HEK293 (cell line): ENCODE measurements around the gene PIGN.

Source experiments
- CTCF ChIA-PET: fragments of 350-600 bp; formaldehyde crosslinking; extraction: SDS; loops from one replicate; lab custom pipeline; 2021; ENCODE audit warnings: antibody characterized with exemption; lab: Yijun Ruan, JAX
- POLR2A ChIA-PET: fragments of 300-600 bp; formaldehyde crosslinking; extraction: SDS; loops from one replicate; lab custom pipeline; 2020; ENCODE audit warnings: antibody characterized with exemption, inconsistent platforms; lab: Yijun Ruan, JAX
- H3K27ac ChIP-seq: fragments of 200-500 bp; sonication (Bioruptor generic); 2 replicates; pipeline ENCODE4 v1.5.1; 2014; ENCODE audit warnings: low read depth, low read length, control low read depth, inconsistent platforms; ENCODE audit errors: extremely low read depth
- H3K36me3 ChIP-seq, 2 experiments: fragments of 200-500 bp in 1 of 2; sonication (Bioruptor generic) in 1 of 2; 1 replicate in 1 of 2; 2 replicates in 1 of 2; pipeline ENCODE4 v1.5.1; 2014 to 2017; ENCODE audit warnings: inconsistent platforms in 2 of 2, low read length in 2 of 2; ENCODE audit not compliant: control insufficient read depth in 2 of 2, insufficient read depth in 1 of 2
- H3K4me1 ChIP-seq: fragments of 200-500 bp; sonication (Bioruptor generic); 2 replicates; pipeline ENCODE4 v1.5.1; 2014; ENCODE audit warnings: mild to moderate bottlenecking, low read length, inconsistent platforms; ENCODE audit not compliant: control insufficient read depth, insufficient read depth
- H3K4me3 ChIP-seq: 2 replicates; pipeline ENCODE4 v1.5.1; 2011; ENCODE audit warnings: low read depth, mild to moderate bottlenecking, control low read depth, low read length, moderate library complexity
- H3K9me3 ChIP-seq: fragments of 200-500 bp; sonication (Bioruptor generic); 2 replicates; pipeline ENCODE4 v1.5.1; 2014; ENCODE audit warnings: low read depth, low read length, inconsistent platforms; ENCODE audit not compliant: control insufficient read depth, insufficient read depth
- BCL11B ChIP-seq: fragments of 450-650 bp; formaldehyde crosslinking; IDR thresholded peaks from 2 replicates; pipeline ENCODE4 v1.5.1; 2016; ENCODE audit warnings: low read depth, missing biosample characterization, missing genetic modification characterization
- FEZF1 ChIP-seq: fragments of 450-650 bp; formaldehyde crosslinking; IDR thresholded peaks from 2 replicates; pipeline ENCODE4 v1.5.1; 2016; ENCODE audit warnings: missing biosample characterization, missing genetic modification characterization
- KLF9 ChIP-seq: fragments of 450-650 bp; formaldehyde crosslinking; IDR thresholded peaks from 2 replicates; pipeline ENCODE4 v1.5.1; 2016; ENCODE audit warnings: missing biosample characterization, missing genetic modification characterization, low read depth
- MEIS1 ChIP-seq: sonication (generic); formaldehyde crosslinking; IDR thresholded peaks from 2 replicates; pipeline ENCODE4 v1.8.1; 2022; ENCODE audit warnings: missing genetic modification reagents, mild to moderate bottlenecking, borderline replicate concordance
- MYNN ChIP-seq: fragments of 450-650 bp; formaldehyde crosslinking; IDR thresholded peaks from 2 replicates; pipeline ENCODE4 v1.5.1; 2016; ENCODE audit warnings: missing biosample characterization, missing genetic modification characterization, borderline replicate concordance
- PRDM1 ChIP-seq: fragments of 450-650 bp; formaldehyde crosslinking; IDR thresholded peaks from 2 replicates; pipeline ENCODE4; 2016; ENCODE audit warnings: missing biosample characterization, missing genetic modification characterization
- PRDM4 ChIP-seq: fragments of 450-650 bp; formaldehyde crosslinking; IDR thresholded peaks from 2 replicates; pipeline ENCODE4 v1.5.1; 2017; ENCODE audit warnings: missing biosample characterization, missing genetic modification characterization
- SETDB1 ChIP-seq: IDR thresholded peaks from one replicate; pipeline ENCODE4 v1.6.1; 2017; ENCODE audit warnings: mild to moderate bottlenecking, low read length, moderate library complexity, mixed read lengths; ENCODE audit not compliant: insufficient read length
- SP3 ChIP-seq: fragments of 450-650 bp; formaldehyde crosslinking; IDR thresholded peaks from 2 replicates; pipeline ENCODE4 v1.5.1; 2016; ENCODE audit warnings: missing biosample characterization, missing genetic modification characterization
- ZBTB1 ChIP-seq: fragments of 450-650 bp; formaldehyde crosslinking; IDR thresholded peaks from 2 replicates; pipeline ENCODE4 v1.5.1; 2016; ENCODE audit warnings: missing biosample characterization, missing genetic modification characterization
- ZFHX2 ChIP-seq: fragments of 450-650 bp; formaldehyde crosslinking; conservative IDR thresholded peaks from 2 replicates; pipeline ENCODE4 v1.5.1; 2016; ENCODE audit warnings: missing biosample characterization, missing genetic modification characterization
- ZNF133 ChIP-seq: fragments of 450-650 bp; formaldehyde crosslinking; IDR thresholded peaks from 2 replicates; pipeline ENCODE4 v1.5.1; 2016; ENCODE audit warnings: missing biosample characterization, missing genetic modification characterization
- ZNF138 ChIP-seq: fragments of 450-650 bp; formaldehyde crosslinking; IDR thresholded peaks from 2 replicates; pipeline ENCODE4 v1.5.1; 2016; ENCODE audit warnings: missing biosample characterization, missing genetic modification characterization, borderline replicate concordance
- ZNF157 ChIP-seq: fragments of 450-650 bp; formaldehyde crosslinking; IDR thresholded peaks from 2 replicates; pipeline ENCODE4 v1.5.1; 2016; ENCODE audit warnings: missing biosample characterization, missing genetic modification characterization
- ZNF292 ChIP-seq: fragments of 450-650 bp; formaldehyde crosslinking; IDR thresholded peaks from 2 replicates; pipeline ENCODE4 v1.5.1; 2016; ENCODE audit warnings: low read depth, missing biosample characterization, missing genetic modification characterization, borderline replicate concordance
- ZNF311 ChIP-seq: fragments of 450-650 bp; formaldehyde crosslinking; IDR thresholded peaks from 2 replicates; pipeline ENCODE4 v1.5.1; 2017; ENCODE audit warnings: missing biosample characterization, missing genetic modification characterization, borderline replicate concordance
- ZNF423 ChIP-seq: fragments of 450-650 bp; formaldehyde crosslinking; IDR thresholded peaks from 2 replicates; pipeline ENCODE4 v1.5.1; 2016; ENCODE audit warnings: missing biosample characterization, missing genetic modification characterization
- ZNF510 ChIP-seq: fragments of 450-650 bp; formaldehyde crosslinking; IDR thresholded peaks from 2 replicates; pipeline ENCODE4 v1.5.1; 2018; ENCODE audit warnings: mild to moderate bottlenecking, missing genetic modification characterization, missing biosample characterization; ENCODE audit not compliant: insufficient replicate concordance
- ZNF571 ChIP-seq: fragments of 450-650 bp; formaldehyde crosslinking; IDR thresholded peaks from 2 replicates; pipeline ENCODE4 v1.5.0; 2017; ENCODE audit warnings: missing biosample characterization, missing genetic modification characterization
- ZNF623 ChIP-seq: fragments of 450-650 bp; formaldehyde crosslinking; IDR thresholded peaks from 2 replicates; pipeline ENCODE4 v1.5.1; 2016; ENCODE audit warnings: missing biosample characterization, missing genetic modification characterization
- ZNF658 ChIP-seq: fragments of 450-650 bp; formaldehyde crosslinking; IDR thresholded peaks from 2 replicates; pipeline ENCODE4; 2016; ENCODE audit warnings: missing biosample characterization, missing genetic modification characterization
- ZNF670 ChIP-seq: fragments of 450-650 bp; formaldehyde crosslinking; IDR thresholded peaks from 2 replicates; pipeline ENCODE4 v1.5.1; 2016; ENCODE audit warnings: missing biosample characterization, missing genetic modification characterization, low read depth
- ZNF76 ChIP-seq: fragments of 450-650 bp; formaldehyde crosslinking; IDR thresholded peaks from 2 replicates; pipeline ENCODE4; 2016; ENCODE audit warnings: low read depth, missing biosample characterization, missing genetic modification characterization, borderline replicate concordance
- ZNF791 ChIP-seq: fragments of 450-650 bp; formaldehyde crosslinking; IDR thresholded peaks from 2 replicates; pipeline ENCODE4 v1.5.1; 2016; ENCODE audit warnings: missing biosample characterization, missing genetic modification characterization
- TF ChIP-seq, protein P1 (sequence below): fragments of 450-650 bp; formaldehyde crosslinking; IDR thresholded peaks from 2 replicates; pipeline ENCODE4 v1.5.1; 2017; ENCODE audit warnings: missing biosample characterization, missing genetic modification characterization
- TF ChIP-seq, protein P2 (sequence below): fragments of 450-650 bp; formaldehyde crosslinking; IDR thresholded peaks from 2 replicates; pipeline ENCODE4 v1.5.1; 2016; ENCODE audit warnings: missing biosample characterization, missing genetic modification characterization
- TF ChIP-seq, protein P3 (sequence below): fragments of 450-650 bp; formaldehyde crosslinking; IDR thresholded peaks from 2 replicates; pipeline ENCODE4 v1.5.1; 2016; ENCODE audit warnings: missing biosample characterization, missing genetic modification characterization
- TF ChIP-seq, protein P4 (sequence below): fragments of 450-650 bp; formaldehyde crosslinking; IDR thresholded peaks from 2 replicates; pipeline ENCODE4 v1.5.1; 2016; ENCODE audit warnings: missing biosample characterization, missing genetic modification characterization

The PIGN gene

GRCh38 chr18:62045316-62045715 lies 141.5 kb downstream of the PIGN start (continued):
- TF ChIP-seq SETDB1, result no peak
- no peak for TF ChIP-seq BCL11B
- TF ChIP-seq MEIS1, result no peak
- TF ChIP-seq ZNF791 (tag by site-specific recombination), result no peak
- TF ChIP-seq ZBTB1 (tag by site-specific recombination), result no peak
- no peak for TF ChIP-seq PRDM1 (tag by site-specific recombination)
- TF ChIP-seq, protein P1, sequence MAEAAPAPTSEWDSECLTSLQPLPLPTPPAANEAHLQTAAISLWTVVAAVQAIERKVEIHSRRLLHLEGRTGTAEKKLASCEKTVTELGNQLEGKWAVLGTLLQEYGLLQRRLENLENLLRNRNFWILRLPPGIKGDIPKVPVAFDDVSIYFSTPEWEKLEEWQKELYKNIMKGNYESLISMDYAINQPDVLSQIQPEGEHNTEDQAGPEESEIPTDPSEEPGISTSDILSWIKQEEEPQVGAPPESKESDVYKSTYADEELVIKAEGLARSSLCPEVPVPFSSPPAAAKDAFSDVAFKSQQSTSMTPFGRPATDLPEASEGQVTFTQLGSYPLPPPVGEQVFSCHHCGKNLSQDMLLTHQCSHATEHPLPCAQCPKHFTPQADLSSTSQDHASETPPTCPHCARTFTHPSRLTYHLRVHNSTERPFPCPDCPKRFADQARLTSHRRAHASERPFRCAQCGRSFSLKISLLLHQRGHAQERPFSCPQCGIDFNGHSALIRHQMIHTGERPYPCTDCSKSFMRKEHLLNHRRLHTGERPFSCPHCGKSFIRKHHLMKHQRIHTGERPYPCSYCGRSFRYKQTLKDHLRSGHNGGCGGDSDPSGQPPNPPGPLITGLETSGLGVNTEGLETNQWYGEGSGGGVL (tag by site-specific recombination), result no peak
- no peak for TF ChIP-seq ZNF292 (tag by site-specific recombination)
- no peak for TF ChIP-seq ZNF157
- TF ChIP-seq ZNF658 (tag by site-specific recombination), result no peak
- TF ChIP-seq ZNF670 (tag by site-specific recombination), result no peak
- no peak for TF ChIP-seq ZNF138 (tag by site-specific recombination)

DNA sequence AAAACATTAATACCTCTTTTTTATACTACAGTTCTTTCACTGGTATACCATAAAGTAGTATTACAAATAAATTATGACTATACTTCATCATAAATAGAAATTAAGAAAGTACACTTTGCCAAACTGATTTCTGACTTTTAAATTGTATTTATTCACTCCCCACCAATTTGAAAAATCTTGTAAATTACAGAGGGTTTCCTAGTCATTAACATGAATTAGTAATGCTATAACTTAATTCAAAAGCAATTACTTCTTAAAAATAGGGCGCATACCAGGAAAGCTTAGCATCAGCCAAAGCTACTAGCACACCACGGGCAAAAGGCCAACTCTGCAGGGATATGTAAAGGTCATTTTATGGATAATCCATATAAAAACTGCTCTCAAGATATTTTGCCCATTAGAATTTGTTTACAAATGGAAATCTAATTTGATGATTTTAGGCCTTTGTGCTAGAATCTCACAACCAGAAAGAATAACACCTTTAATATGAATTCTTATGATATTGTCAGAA lies 142.3 kb downstream of the PIGN start:
- H3K4me3 ChIP-seq, result no peak overlapping the region
- H3K36me3 ChIP-seq, result no peaks in the 10 kb centered on the region; a peak in 1 of 3 replicates
- CTCF ChIA-PET, result interaction anchor here (0.7 to 0.8 kb wide), 2 partner anchors 11 to 551 kb away, joined by 3 read pairs; no protein-coding TSS in a partner anchor
- POLR2A ChIA-PET, result interaction anchor here (0.6 kb wide), 1 partner anchor 150 kb away, joined by 3 read pairs; no protein-coding TSS in a partner anchor
- H3K9me3 ChIP-seq, result no peaks in the 10 kb centered on the region
- H3K4me1 ChIP-seq, result no peaks in the 10 kb centered on the region
- H3K27ac ChIP-seq, result no peak overlapping the region
- no peak for TF ChIP-seq ZNF133
- TF ChIP-seq FEZF1, result no peak
- no peak for TF ChIP-seq KLF9
- no peak for TF ChIP-seq ZNF423
- TF ChIP-seq MYNN, result no peak
- TF ChIP-seq ZNF311 (tag by site-specific recombination), result no peak
- TF ChIP-seq, protein P2, sequence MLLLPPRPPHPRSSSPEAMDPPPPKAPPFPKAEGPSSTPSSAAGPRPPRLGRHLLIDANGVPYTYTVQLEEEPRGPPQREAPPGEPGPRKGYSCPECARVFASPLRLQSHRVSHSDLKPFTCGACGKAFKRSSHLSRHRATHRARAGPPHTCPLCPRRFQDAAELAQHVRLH (tag by site-specific recombination), result no peak
- no peak for TF ChIP-seq ZNF623 (tag by site-specific recombination)
- TF ChIP-seq, protein P3, sequence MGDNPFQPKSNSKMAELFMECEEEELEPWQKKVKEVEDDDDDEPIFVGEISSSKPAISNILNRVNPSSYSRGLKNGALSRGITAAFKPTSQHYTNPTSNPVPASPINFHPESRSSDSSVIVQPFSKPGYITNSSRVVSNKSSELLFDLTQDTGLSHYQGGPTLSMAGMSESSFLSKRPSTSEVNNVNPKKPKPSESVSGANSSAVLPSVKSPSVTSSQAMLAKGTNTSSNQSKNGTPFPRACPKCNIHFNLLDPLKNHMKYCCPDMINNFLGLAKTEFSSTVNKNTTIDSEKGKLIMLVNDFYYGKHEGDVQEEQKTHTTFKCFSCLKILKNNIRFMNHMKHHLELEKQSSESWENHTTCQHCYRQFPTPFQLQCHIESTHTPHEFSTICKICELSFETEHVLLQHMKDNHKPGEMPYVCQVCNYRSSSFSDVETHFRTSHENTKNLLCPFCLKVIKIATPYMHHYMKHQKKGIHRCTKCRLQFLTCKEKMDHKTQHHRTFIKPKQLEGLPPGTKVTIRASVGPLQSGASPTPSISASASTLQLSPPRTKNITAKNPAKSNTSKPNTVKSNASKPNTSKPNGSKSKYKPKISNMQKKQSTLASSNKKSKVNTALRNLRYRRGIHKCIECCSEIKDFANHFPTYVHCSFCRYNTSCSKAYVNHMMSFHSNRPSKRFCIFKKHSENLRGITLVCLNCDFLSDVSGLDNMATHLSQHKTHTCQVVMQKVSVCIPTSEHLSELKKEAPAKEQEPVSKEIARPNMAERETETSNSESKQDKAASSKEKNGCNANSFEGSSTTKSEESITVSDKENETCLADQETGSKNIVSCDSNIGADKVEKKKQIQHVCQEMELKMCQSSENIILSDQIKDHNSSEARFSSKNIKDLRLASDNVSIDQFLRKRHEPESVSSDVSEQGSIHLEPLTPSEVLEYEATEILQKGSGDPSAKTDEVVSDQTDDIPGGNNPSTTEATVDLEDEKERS (tag by site-specific recombination), result no peak
- no peak for TF ChIP-seq BCL11B
- TF ChIP-seq, protein P1 (tag by site-specific recombination), result no peak
- TF ChIP-seq SP3 (tag by site-specific recombination), result no peak
- TF ChIP-seq PRDM4, result no peak
- no peak for TF ChIP-seq ZNF571
- TF ChIP-seq, protein P4, sequence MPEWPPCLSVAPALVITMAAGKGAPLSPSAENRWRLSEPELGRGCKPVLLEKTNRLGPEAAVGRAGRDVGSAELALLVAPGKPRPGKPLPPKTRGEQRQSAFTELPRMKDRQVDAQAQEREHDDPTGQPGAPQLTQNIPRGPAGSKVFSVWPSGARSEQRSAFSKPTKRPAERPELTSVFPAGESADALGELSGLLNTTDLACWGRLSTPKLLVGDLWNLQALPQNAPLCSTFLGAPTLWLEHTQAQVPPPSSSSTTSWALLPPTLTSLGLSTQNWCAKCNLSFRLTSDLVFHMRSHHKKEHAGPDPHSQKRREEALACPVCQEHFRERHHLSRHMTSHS, result no peak
- no peak for TF ChIP-seq ZNF510 (tag by site-specific recombination)
- no peak for TF ChIP-seq ZFHX2 (tag by site-specific recombination)
- TF ChIP-seq ZNF76 (tag by site-specific recombination), result no peak
